GM21390 (cell line): ENCODE measurements around the gene LARGE2.
A peak's percentile ranks its signal among the peaks of the same experiment; 100 is the strongest.

Source experiments
- ATAC-seq: cut with Tn5 transposase; IDR thresholded peaks from one replicate; pipeline ENCODE4 v1.9.1; 2021; ENCODE audit not compliant: unreplicated experiment

Gene LARGE2

DNA sequence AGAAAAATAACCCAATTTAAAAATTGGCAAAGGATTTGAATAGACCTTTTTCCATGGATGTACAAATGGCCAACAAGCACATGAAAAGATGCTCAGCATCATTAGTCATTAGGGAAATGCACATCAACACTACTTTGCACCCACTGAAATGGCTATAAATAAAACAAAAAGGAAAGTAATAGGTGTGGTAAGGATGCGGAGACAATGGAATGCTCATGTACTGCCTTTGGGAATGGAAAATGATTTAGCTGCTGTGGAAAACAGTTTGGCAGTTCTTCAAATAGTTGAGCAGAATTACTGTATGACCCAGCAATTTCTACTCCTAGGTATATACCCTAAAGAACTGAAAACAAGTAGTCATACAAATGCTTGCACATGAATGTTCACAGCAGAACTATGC lies 37.4 kb downstream of the LARGE2 start:
- no peak for ATAC-seq

- no peak for ATAC-seq
Observed at GRCh38 chr11:45960387-45961095, 38.1 kb downstream of the LARGE2 start.

- ATAC-seq: no peak
Observed at GRCh38 chr11:45961751-45962240, 39.3 kb downstream of the LARGE2 start.

DNA sequence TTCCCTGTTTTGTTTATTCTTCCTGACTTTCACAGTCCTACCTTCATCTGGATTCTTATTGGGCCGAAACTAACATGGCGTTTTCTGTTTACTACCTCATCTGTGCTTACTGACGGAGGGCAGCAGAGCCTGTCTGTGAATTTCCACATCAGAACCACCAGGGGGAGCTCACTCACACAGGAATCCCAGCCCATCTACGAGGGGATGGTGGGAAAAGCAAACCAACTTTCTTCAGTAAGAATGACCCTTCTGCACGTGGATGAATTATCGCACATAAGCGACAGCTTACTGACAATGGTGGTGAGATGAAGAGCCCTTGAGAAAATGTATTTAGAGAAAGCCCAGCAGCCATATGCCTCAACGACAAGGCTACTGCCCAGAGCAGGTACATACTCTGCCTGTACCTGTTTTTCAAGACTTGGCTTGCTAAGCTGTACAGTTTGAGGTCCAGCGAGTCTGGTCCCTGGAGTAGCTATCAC lies 42.5 kb downstream of the LARGE2 start:
- ATAC-seq: peak; percentile 57

DNA sequence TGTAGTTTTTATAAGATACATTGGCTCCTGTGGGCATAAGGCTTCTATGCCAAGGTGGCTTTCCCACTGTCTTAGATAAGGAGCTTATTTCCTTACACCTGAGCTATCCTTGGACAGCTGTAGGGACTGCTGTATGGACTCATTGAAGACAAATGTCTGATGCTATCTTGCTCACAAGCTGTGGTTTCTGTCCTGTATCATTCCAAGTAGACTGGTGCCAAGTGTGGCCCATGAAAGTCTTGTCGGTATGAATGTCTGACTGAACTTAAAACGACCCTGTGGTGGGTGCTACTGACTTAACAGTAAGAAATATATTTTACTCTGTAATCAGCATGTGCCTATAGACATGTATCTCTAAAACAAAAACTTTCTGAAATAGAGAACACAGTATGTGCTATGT lies 45.0 kb downstream of the LARGE2 start:
- no peak for ATAC-seq

- no peak for ATAC-seq
Observed at GRCh38 chr11:45968901-45969300, 46.4 kb downstream of the LARGE2 start.

- no peak for ATAC-seq
Observed at GRCh38 chr11:45973601-45974000, 51.1 kb downstream of the LARGE2 start.

DNA sequence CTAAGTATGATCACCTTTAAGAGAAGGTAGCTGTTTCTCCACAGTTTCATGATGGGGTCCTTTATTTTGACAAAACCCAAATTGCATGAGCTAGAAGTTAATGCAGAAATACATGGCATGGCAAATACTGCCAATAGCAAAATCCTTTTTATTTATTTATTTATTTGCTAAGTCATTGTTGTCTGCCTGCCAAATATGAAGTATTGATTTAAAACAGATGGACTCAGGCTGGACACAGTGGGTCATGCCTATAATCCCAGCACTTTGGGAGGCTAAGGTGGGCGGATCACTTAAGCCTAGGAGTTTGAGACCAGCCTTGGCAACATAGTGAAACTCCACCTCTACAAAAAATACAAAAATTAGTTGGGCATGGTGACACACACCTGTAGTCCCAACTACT lies 52.4 kb downstream of the LARGE2 start:
- no peak for ATAC-seq
